Calu3 (cell line): ENCODE measurements around the gene OMG. TPM values are rescaled to one million over a fixed set of nuclear protein-coding genes. Genes with fewer than 3 reads are reported as not detected.

ENCODE experiments used
- BruUV-seq: library from RNA; stranded (reverse); fragments of 400-500 nt; replicated peaks from 2 replicates; lab custom pipeline; 2021; lab: Mats Ljungman, UMichigan
- CTCF ChIA-PET: fragments of 300-600 bp; sonication (Branson Sonifier 250); formaldehyde crosslinking; loops from one replicate; lab custom pipeline; 2022; ENCODE audit warnings: antibody characterized with exemption; lab: Charles Lee
- DNase-seq: peaks from one replicate; pipeline ENCODE4 v3.0.0; 2022
- H3K27ac Mint-ChIP-seq: one replicate; pipeline ENCODE4 v1.8.0; 2022; ENCODE audit warnings: mixed read lengths; ENCODE audit not compliant: unreplicated experiment
- H3K27me3 Mint-ChIP-seq: one replicate; pipeline ENCODE4 v1.8.0; 2022; ENCODE audit warnings: mixed read lengths; ENCODE audit not compliant: unreplicated experiment
- H3K36me3 Mint-ChIP-seq: one replicate; pipeline ENCODE4 v1.8.0; 2022; ENCODE audit warnings: mild to moderate bottlenecking, moderate library complexity, mixed read lengths; ENCODE audit not compliant: insufficient read depth, unreplicated experiment
- H3K4me1 Mint-ChIP-seq: one replicate; pipeline ENCODE4 v1.8.0; 2022; ENCODE audit warnings: mild to moderate bottlenecking, low read depth, mixed read lengths; ENCODE audit not compliant: unreplicated experiment
- H3K4me3 Mint-ChIP-seq: one replicate; pipeline ENCODE4 v1.8.0; 2022; ENCODE audit warnings: mild to moderate bottlenecking, low read depth, moderate library complexity, mixed read lengths; ENCODE audit not compliant: unreplicated experiment
- H3K9me3 Mint-ChIP-seq: one replicate; pipeline ENCODE4 v1.8.0; 2022; ENCODE audit warnings: low read depth, mixed read lengths; ENCODE audit not compliant: unreplicated experiment
- CTCF ChIP-seq: fragments of 200-600 bp; IDR thresholded peaks from one replicate; pipeline ENCODE4 v1.8.0; 2022; ENCODE audit warnings: antibody characterized with exemption; ENCODE audit not compliant: unreplicated experiment
- intact Hi-C: fragments of 100-400 bp; cut with micrococcal nuclease; formaldehyde crosslinking; loops from one replicate; pipeline ENCODE4 v1.10.0; 2022; ENCODE audit not compliant: unreplicated experiment
- total RNA-seq: library from RNA; stranded (reverse); gene quantifications from 2 replicates; pipeline ENCODE4 v1.2.3, GENCODE V29; 2022

The OMG gene
- total RNA-seq, 1 experiment from 2014 or later: not detected

GRCh38 chr17:31310886-31311285 lies 13.8 kb upstream of the OMG start:
- CTCF ChIA-PET: interaction anchor here (0.7 kb wide), 1 partner anchor 1058 kb away, joined by 3 read pairs; no protein-coding TSS in a partner anchor
- Mint-ChIP-seq H3K36me3 (no peaks in the 10 kb centered on the region), H3K4me3 (no peak overlapping the region), H3K9me3 (no peaks in the 10 kb centered on the region), H3K4me1 (peaks cover 10% of the 10 kb centered on the region), H3K27me3 (no peaks in the 10 kb centered on the region), H3K27ac (no peak overlapping the region)
- no peak for DNase-seq
- TF ChIP-seq CTCF: no peak
- BruUV-seq: no TSS peak
- intact Hi-C loops: no loop called here

- no TSS peak for BruUV-seq
- Mint-ChIP-seq H3K36me3 (no peaks in the 10 kb centered on the region), H3K27ac (no peak overlapping the region), H3K4me1 (peaks cover 10% of the 10 kb centered on the region), H3K27me3 (no peaks in the 10 kb centered on the region), H3K4me3 (no peak overlapping the region), H3K9me3 (no peaks in the 10 kb centered on the region)
- no peak for DNase-seq
- intact Hi-C loops: no loop called here
- TF ChIP-seq CTCF: no peak
- CTCF ChIA-PET: interaction anchor here (0.7 kb wide), 1 partner anchor 1058 kb away, joined by 3 read pairs; no protein-coding TSS in a partner anchor
Measured at GRCh38 chr17:31310260-31310659, 13.2 kb upstream of the OMG start.

GRCh38 chr17:31309556-31309955 lies 12.5 kb upstream of the OMG start:
- no peak for TF ChIP-seq CTCF
- intact Hi-C loops: no loop called here
- no peaks in the 10 kb centered on the region for H3K9me3 Mint-ChIP-seq
- peaks cover 4% of the 10 kb centered on the region for H3K36me3 Mint-ChIP-seq
- CTCF ChIA-PET: no interaction called here
- H3K27ac Mint-ChIP-seq: no peak overlapping the region
- DNase-seq: no peak
- no TSS peak for BruUV-seq
- no peaks in the 10 kb centered on the region for H3K27me3 Mint-ChIP-seq
- peaks cover 10% of the 10 kb centered on the region for H3K4me1 Mint-ChIP-seq
- no peak overlapping the region for H3K4me3 Mint-ChIP-seq

- Mint-ChIP-seq H3K36me3 (peaks cover 4% of the 10 kb centered on the region), H3K4me1 (peaks cover 10% of the 10 kb centered on the region), H3K4me3 (no peak overlapping the region), H3K9me3 (no peaks in the 10 kb centered on the region), H3K27ac (peak overlapping the region; percentile 16), H3K27me3 (no peaks in the 10 kb centered on the region)
- CTCF ChIA-PET: interaction anchor here (0.5 to 0.6 kb wide), 2 partner anchors 782 to 1520 kb away, joined by 3 to 6 read pairs; no protein-coding TSS in a partner anchor
- intact Hi-C loops: no loop called here
- no peak for TF ChIP-seq CTCF
- no peak for DNase-seq
- BruUV-seq: no TSS peak
Measured at GRCh38 chr17:31308372-31309334, 11.6 kb upstream of the OMG start.
